SW 1271 (cell line): Measurements from ENCODE around the gene IZUMO1.
"Not testable (repeated sequence)": the region's sequence is repeated elsewhere in the genome, so short reads cannot be mapped to it uniquely, and the experiment has no call there.

ENCODE experiments used
- DNase-seq, 2 experiments: peaks; one replicate each; lab custom pipeline; 2025; lab: John Stamatoyannopoulos, UW

The IZUMO1 gene

DNA sequence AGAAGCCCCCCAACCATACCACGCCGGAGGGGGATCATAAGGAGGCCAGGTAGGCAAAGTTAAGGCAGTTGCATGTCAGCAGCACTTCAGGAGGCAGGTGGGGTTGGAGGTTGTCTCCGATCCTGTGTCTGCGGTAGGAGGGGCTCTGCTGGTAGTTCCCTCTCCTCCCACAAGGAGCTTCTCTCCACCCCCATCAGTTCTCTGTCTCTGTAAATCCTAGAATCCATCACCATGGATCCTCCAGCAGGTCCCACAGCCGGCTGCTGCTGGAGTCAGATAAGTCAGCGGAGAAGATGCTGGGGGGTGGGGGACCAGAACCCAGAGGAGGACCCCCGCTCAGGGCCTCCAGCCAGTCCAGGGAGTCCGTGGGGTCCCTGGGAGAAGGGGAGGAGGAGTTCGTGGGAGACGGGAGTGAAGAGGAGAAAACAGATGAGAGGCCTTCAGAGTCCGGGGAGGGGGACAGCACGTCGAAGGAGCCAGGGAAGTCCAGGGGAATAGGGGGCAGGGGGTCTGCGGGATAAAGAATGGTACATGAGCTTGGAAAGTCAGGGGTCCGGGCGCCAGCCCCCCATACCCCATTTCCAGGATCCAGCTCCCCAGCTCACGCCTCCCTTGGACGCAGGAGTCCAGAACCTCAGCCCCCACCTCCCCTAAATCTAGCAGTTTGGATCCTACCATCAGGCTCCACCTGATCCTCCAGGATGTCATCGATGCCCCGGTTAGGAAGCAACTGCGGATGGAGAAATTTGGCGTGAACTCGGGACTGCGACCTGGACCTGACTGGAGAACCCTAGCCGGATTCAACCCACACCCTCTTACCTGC lies 33.5 kb downstream of the IZUMO1 start:
- DNase-seq, result peak in 1 of 2 experiments; percentile 48

DNA sequence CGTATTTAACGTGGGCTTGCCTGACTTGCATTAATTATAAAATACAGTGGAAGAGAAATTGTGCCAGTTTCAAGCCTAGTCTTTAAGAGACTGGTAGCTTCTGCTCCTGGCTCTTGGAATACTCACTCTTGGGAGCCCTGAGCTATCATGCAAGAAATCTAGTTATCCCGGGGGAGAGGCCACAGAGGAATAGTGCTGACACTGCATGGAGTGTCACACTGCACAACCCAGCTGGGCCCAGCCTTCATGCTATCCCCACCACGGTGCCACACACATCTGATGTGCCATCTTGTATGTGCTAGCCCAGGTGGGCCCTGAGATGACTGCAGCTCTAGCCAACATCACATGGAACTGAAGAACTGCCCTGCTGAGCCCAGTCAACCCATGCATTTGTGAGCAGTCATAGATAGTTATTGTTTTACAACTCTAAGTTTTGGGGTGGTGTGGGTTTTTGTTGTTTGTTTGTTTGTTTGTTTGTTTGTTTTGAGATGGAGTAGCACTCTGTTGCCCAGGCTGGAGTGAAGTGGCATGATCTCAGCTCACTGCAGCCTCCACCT lies 35.5 kb downstream of the IZUMO1 start:
- no peak for DNase-seq

DNA sequence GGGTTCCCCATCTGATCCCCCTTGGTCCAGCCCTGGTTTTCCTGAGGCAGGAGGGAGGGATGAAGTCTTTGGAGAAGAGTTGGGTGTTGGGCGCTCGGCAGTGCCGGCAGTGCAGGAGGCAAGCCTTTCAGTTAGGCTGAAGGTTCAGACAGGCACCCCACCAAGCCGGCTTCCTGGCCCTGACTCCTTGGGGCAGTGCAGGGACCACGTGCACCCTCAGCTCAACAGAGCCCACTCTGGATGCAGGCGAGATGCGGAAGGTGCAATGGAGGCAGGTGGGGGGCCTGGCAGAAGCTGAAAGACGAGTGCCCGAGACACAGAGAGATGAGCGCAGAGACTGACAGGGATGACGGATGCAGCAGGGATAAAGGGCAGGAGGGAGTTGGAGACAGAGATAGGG lies 38.2 kb downstream of the IZUMO1 start:
- DNase-seq, result no peak

DNA sequence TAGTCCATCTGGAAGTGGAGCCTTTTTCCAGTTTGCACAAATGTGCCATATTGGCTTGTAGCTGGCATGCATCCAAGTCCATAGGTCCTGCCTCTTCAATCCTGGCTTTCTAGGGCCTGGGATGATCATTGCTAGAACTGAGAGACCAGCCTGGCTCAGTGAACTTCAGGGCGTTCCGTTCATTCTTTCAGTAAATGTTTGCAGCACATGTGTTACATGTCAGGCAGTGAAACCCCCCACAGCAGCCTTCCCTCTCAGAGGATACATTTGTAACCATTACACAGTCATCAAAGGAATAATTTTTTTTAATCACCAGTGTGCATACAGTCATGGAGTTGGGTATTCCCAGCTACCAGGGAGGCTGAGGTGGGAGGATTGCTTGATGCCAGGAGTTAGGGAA lies 41.3 kb downstream of the IZUMO1 start:
- DNase-seq, result no peak

DNA sequence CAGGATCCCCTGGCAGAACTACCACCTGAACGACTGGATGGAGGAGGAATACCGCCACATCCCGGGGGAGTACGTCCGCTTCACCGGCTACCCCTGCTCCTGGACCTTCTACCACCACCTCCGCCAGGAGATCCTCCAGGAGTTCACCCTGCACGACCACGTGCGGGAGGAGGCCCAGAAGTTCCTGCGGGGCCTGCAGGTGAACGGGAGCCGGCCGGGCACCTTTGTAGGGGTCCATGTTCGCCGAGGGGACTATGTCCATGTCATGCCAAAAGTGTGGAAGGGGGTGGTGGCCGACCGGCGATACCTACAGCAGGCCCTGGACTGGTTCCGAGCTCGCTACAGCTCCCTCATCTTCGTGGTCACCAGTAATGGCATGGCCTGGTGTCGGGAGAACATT lies 43.4 kb downstream of the IZUMO1 start:
- no peak for DNase-seq

GRCh38 chr19:48702701-48703100 lies 44.0 kb downstream of the IZUMO1 start:
- DNase-seq, result no peak

DNA sequence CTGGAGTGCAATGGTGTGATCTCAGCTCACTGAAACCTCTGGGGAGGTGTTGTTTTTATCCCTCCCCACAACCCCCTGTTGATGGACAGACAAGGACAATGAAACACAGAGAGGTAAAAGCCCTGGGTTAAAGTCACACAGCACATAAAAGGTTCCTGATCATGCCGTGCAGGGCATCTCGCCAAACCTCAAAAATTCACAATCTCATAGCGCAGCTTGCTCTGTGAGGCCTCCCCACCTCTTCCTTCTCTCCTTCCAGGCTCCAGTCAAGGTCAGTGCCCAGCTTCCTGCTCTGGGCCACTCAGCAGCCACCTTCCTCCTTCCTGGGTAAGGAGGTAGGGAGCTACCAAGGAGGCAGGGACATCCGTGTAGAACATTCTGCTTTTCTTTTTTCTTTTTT lies 48.7 kb downstream of the IZUMO1 start:
- peak in 1 of 2 experiments; percentile 15 for DNase-seq

GRCh38 chr19:48696353-48697010 lies 50.2 kb downstream of the IZUMO1 start:
- no peak for DNase-seq

- DNase-seq, result no peak
Observed at GRCh38 chr19:48695743-48696352, 50.9 kb downstream of the IZUMO1 start, which contains the start of gene FUT2. Gene FUT2 (plus strand): TSS chr19:48695971. CDS start chr19:48702957, 6,986 bp downstream.

DNA sequence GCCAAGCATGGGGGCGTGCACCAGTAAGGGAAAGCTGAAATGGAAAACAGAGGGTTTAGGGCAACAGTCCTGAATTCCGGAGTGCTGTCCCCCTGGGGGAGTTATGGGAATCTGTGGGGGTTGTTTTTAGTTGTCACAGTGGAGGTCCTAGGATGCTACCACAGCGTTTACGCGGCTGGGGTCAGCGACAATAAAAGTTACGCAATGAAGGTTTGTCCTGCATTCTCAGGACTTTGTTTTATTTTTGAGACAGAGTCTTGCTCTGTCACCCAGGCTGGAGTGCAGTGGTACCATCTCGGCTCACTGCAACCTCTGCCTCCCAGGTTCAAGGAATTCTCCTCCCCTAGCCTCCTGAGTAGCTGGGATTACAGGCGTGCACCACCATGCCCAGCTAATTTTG lies 53.1 kb downstream of the IZUMO1 start:
- not testable (repeated sequence) for DNase-seq
